Psoas muscle (tissue), 8 donors: ENCODE measurements around the gene AHRR. TPM values are rescaled to one million over a fixed set of nuclear protein-coding genes. Genes with fewer than 3 reads are reported as not detected.
"Not testable (repeated sequence)": the region's sequence is repeated elsewhere in the genome, so short reads cannot be mapped to it uniquely, and the experiment has no call there.

Source experiments
- ATAC-seq, 4 donors: fragments of 200-7000 bp; cut with Tn5 transposase; one replicate each; pipeline ENCODE4 v1.9.1; 2020; ENCODE audit warnings: moderate library complexity in 3 of 4, mild to moderate bottlenecking in 2 of 4
- DNase-seq, 2 donors: peaks; one replicate each; pipeline ENCODE4 v3.0.0-alpha.2; 2020
- H3K27ac ChIP-seq: fragments of 200-600 bp; one replicate; pipeline ENCODE4 v1.8.0; 2022
- H3K27me3 ChIP-seq, 3 donors: fragments of 200-600 bp in 1 of 3; one replicate each; pipeline versions ENCODE4 v1.6.1 to v1.8.0; 2013 to 2022; ENCODE audit warnings: low read length in 2 of 3, mild to moderate bottlenecking in 2 of 3, moderate library complexity in 1 of 3; ENCODE audit not compliant: insufficient read depth in 3 of 3
- H3K36me3 ChIP-seq, 2 donors: fragments of 200-600 bp in 1 of 2; one replicate each; pipeline versions ENCODE4 v1.6.1 to v1.8.0; 2013 to 2022; ENCODE audit warnings: low read depth in 1 of 2, mild to moderate bottlenecking in 1 of 2, moderate library complexity in 1 of 2; ENCODE audit not compliant: insufficient read depth in 1 of 2
- H3K4me1 ChIP-seq: fragments of 200-600 bp; one replicate; pipeline ENCODE4 v1.8.0; 2022
- H3K4me3 ChIP-seq: fragments of 200-600 bp; one replicate; pipeline ENCODE4 v1.8.0; 2022; ENCODE audit warnings: mild to moderate bottlenecking
- H3K9me3 ChIP-seq: fragments of 200-600 bp; one replicate; pipeline ENCODE4 v1.8.0; 2022
- CTCF ChIP-seq: fragments of 200-600 bp; IDR thresholded peaks from one replicate; pipeline ENCODE4 v1.8.0; 2022; ENCODE audit warnings: antibody characterized with exemption
- WGBS, 3 donors: extraction: QIAGEN DNeasy Blood & Tissue Kit; methylation state at CpG; one replicate each; pipeline versions ENCODE4 v1.1.6 to v1.1.7; 2013; 5-methylcytosine and 5-hydroxymethylcytosine counted together
- intact Hi-C, 2 donors: fragments of 100-400 bp; cut with DNase I; formaldehyde crosslinking; loops; one replicate each; pipeline versions ENCODE4 v1.11.0 to v1.14.2; 2022
- polyA plus RNA-seq, 3 donors: library from polyadenylated mRNA; stranded (reverse); fragments of 200-250 nt; gene quantifications; one replicate each; pipeline ENCODE4 v1.2.3, GENCODE V29; 2013
- total RNA-seq, 4 donors: library from RNA; stranded (reverse); fragmentation: NEBNext Ultra II Directional in 2 of 4; extraction: Animal tissue kit (Norgen Biotek cat#: 25700) in 2 of 4; gene quantifications; one replicate each; pipeline versions ENCODE4 v1.2.1 to v1.2.4, GENCODE V29; 2021 to 2023
- donor health status: healthy with polysubstance abuse.
- donor health status: DM: no; HTN: no; CAD: no; lungs with moderate emphysema.
- donor health status: Bipolar disorder and iron deficiency.
- donor health status: healthy.
- donor health status: DM: yes; HTN: yes; CAD: no.
- donor health status: DM: no; HTN: no; CAD: no.
- donor health status: DM: no; HTN: no; CAD: no.
- donor health status: DM: yes; HTN: yes; CAD: no.

The AHRR gene
- total and polyA plus RNA-seq, 7 donors, result 0.10 to 7.4 (median 0.45) TPM

GRCh38 chr5:367358-368130 is 46.0 kb downstream of the AHRR start:
- Histone ChIP-seq H3K4me1 (no peaks in the 10 kb centered on the region), H3K36me3 (no peaks in the 10 kb centered on the region), H3K9me3 (peaks cover 15% of the 10 kb centered on the region), H3K27me3 (peaks cover 0 to 17% (median 0%) of the 10 kb centered on the region in 3 donors), H3K4me3 (no peak overlapping the region), H3K27ac (no peak overlapping the region)
- ATAC-seq, result peak in 1 of 4 donors; percentile 31
- 89 to 91% (median 89%) methylated on average over 21 to 22 of the region's 22 CpGs for WGBS, 3 donors
- TF ChIP-seq CTCF, result no peak
- no peak for DNase-seq
- intact Hi-C loops, result no loop called here

GRCh38 chr5:368183-369084 is 46.9 kb downstream of the AHRR start:
- TF ChIP-seq CTCF, result no peak
- DNase-seq (no peak), ATAC-seq (no peak)
- Histone ChIP-seq H3K36me3 (no peaks in the 10 kb centered on the region), H3K9me3 (peaks cover 15% of the 10 kb centered on the region), H3K27ac (no peak overlapping the region), H3K4me1 (no peaks in the 10 kb centered on the region), H3K4me3 (no peak overlapping the region), H3K27me3 (peaks cover 0 to 26% (median 2%) of the 10 kb centered on the region in 3 donors)
- intact Hi-C loops, result no loop called here
- 44 to 54% (median 44%) methylated on average over 26 of the region's 26 CpGs for WGBS, 3 donors

- Histone ChIP-seq H3K36me3 (no peaks in the 10 kb centered on the region), H3K4me3 (no peak overlapping the region), H3K27me3 (peaks cover 0 to 33% (median 4%) of the 10 kb centered on the region in 3 donors), H3K9me3 (peaks cover 15% of the 10 kb centered on the region), H3K27ac (no peak overlapping the region), H3K4me1 (no peaks in the 10 kb centered on the region)
- no peak for ATAC-seq
- TF ChIP-seq CTCF, result no peak
- no peak for DNase-seq
- intact Hi-C loops, result no loop called here
- WGBS, 3 donors, result 55 to 59% (median 58%) methylated on average over 15 of the region's 15 CpGs
Measured at GRCh38 chr5:369151-369868, 47.8 kb downstream of the AHRR start.

GRCh38 chr5:369869-370236 is 48.3 kb downstream of the AHRR start:
- H3K36me3 ChIP-seq, DNase-seq, ATAC-seq, intact Hi-C loops, H3K4me1 ChIP-seq, H3K9me3 ChIP-seq, H3K4me3 ChIP-seq, H3K27ac ChIP-seq: not testable (repeated sequence)
- H3K27me3 ChIP-seq, result peaks cover 0 to 37% (median 7%) of the 10 kb centered on the region in 3 donors
- WGBS, 3 donors, result 90 to 93% (median 92%) methylated on average over 11 to 21 of the region's 21 CpGs
